ENCODE data around the gene TUFT1.

TUFT1 gene

DNA sequence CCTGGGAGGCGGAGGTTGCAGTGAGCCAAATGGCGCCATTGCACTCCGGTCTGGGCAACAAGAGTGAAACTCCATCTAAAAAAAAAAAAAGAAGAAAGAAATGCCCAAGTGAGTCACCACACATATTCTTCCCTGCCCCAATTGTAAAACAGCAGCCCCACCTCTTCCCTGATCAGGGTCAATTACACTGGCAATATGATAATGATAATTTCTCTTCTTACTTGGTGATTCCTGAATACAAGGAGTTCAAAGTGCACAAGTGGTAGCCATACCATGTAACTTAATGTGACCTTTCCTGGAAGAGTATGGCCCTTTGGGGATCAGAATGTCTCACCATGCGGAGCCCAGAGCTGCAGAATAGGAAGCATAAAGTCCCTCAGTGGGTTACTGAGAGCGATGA is 40.7 kb upstream of the TUFT1 start:
- DNase-seq (ENCODE audit: low read depth) = no peak
- H3K4me3 ChIP-seq (ENCODE audit: low read depth, low read length) = no peak overlapping the region
- TF ChIP-seq, protein P1, sequence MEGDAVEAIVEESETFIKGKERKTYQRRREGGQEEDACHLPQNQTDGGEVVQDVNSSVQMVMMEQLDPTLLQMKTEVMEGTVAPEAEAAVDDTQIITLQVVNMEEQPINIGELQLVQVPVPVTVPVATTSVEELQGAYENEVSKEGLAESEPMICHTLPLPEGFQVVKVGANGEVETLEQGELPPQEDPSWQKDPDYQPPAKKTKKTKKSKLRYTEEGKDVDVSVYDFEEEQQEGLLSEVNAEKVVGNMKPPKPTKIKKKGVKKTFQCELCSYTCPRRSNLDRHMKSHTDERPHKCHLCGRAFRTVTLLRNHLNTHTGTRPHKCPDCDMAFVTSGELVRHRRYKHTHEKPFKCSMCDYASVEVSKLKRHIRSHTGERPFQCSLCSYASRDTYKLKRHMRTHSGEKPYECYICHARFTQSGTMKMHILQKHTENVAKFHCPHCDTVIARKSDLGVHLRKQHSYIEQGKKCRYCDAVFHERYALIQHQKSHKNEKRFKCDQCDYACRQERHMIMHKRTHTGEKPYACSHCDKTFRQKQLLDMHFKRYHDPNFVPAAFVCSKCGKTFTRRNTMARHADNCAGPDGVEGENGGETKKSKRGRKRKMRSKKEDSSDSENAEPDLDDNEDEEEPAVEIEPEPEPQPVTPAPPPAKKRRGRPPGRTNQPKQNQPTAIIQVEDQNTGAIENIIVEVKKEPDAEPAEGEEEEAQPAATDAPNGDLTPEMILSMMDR (IDR thresholded peaks at IDR 0.05; ENCODE audit: insufficient read depth, low read depth, low read length, missing control alignments) = no peak

GRCh38 chr1:151499930-151500329 is 40.2 kb upstream of the TUFT1 start:
- DNase-seq (ENCODE audit: low read depth) = no peak
- H3K4me3 ChIP-seq (ENCODE audit: low read depth, low read length) = no peak overlapping the region
- TF ChIP-seq, protein P1 (IDR thresholded peaks at IDR 0.05; ENCODE audit: insufficient read depth, low read depth, low read length, missing control alignments) = no peak

DNA sequence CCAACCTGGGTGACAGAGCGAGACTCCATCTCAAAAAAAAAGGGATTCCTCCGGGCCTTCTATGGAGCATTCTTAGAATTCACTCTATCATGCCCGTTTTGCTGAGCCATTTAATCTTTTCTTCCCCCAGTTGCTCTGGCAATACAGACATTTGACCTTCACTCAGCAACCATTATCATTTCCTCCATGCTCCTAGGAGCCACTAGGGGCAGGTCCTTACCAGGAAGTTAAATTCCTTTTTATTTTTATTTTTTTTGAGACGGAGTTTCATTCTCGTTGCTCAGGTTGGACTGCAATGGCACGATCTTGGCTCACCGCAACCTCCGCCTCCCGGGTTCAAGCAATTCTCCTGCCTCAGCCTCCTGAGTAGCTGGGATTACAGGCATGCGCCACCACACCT is 38.6 kb upstream of the TUFT1 start:
- DNase-seq (ENCODE audit: low read depth) = no peak
- TF ChIP-seq, protein P1 (IDR thresholded peaks at IDR 0.05; ENCODE audit: insufficient read depth, low read depth, low read length, missing control alignments) = no peak
- H3K4me3 ChIP-seq (ENCODE audit: low read depth, low read length) = no peak overlapping the region

GRCh38 chr1:151502035-151502700 is 37.9 kb upstream of the TUFT1 start:
- no peak overlapping the region for H3K4me3 ChIP-seq (ENCODE audit: low read depth, low read length)
- TF ChIP-seq, protein P1 (IDR thresholded peaks at IDR 0.05; ENCODE audit: insufficient read depth, low read depth, low read length, missing control alignments) = no peak
- no peak for DNase-seq (ENCODE audit: low read depth)

DNA sequence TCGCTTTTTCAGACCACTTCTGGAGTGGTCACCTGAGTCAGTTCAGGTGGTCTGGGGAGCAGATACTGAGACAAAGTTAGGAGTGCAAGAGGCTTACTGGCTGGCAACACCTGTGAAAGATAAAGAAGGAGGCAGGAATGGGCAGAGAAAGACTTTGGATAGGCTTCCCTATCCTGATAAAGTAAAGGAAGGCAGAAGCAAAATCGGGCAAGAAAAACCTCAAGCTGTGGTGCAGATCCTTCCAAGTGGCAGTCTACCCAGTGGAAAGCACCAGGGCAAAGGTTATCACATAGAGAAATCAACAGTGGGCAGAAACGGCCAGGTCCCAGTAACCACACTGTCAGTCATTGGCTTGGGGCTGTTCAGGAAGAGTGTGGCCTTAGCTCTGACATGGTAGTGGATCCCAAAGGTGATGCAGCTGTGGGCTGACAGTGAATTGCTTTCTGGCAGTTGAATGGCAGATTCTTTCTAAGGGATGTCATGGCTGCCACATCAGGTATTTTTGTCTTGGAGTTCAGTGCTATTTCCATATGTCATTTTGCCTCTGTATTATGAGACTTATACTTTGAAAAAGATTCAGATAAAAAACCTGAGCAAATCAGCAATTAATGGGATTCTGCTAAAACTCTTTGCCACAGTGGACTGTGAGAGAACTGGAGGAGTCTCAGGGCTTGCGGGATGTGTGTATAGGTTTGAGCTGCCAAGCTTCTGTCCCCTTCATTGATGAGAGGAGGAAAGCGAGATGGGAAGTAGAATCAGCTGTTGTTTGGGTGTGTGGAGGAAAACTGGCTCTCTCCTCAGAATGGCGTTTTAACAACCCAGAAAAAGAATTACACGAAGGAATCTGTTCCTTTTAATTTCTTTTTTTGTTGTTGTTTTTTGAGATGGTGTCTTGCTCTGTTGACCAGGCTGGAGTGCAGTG is 37.0 kb upstream of the TUFT1 start:
- DNase-seq (ENCODE audit: low read depth) = no peak
- TF ChIP-seq, protein P1 (IDR thresholded peaks at IDR 0.05; ENCODE audit: insufficient read depth, low read depth, low read length, missing control alignments) = no peak
- no peak overlapping the region for H3K4me3 ChIP-seq (ENCODE audit: low read depth, low read length)

DNA sequence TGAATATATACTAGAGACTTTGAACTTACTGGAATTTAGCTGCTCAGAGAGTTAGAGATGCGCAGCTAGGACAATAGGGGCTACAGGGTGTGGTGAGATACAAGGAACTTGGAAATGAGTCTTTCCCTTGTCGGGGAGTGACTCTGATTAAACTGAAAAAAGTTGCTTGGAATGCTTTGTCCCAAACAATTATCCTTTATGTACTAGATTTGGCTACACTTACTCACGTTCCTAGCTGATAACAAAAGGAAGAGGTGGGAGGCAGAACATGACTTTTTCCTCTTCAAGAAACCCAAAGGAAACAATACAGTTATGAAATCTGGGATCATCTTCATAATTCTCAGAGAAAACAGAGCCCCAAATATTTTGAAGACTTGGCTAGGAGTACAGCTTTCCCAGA is 35.9 kb upstream of the TUFT1 start:
- no peak for DNase-seq (ENCODE audit: low read depth)
- no peak overlapping the region for H3K4me3 ChIP-seq (ENCODE audit: low read depth, low read length)
- TF ChIP-seq, protein P1 (IDR thresholded peaks at IDR 0.05; ENCODE audit: insufficient read depth, low read depth, low read length, missing control alignments) = no peak

All from GM12865 (cell line).